ENCODE results near the gene KRTAP2-2.

The KRTAP2-2 gene

GRCh38 chr17:41019415-41019814 is 35.6 kb downstream of the KRTAP2-2 start:
- DNase-seq, result no peak

- DNase-seq, result no peak
These were observed 36.5 kb downstream of the KRTAP2-2 start for GRCh38 chr17:41018541-41018940.

DNA sequence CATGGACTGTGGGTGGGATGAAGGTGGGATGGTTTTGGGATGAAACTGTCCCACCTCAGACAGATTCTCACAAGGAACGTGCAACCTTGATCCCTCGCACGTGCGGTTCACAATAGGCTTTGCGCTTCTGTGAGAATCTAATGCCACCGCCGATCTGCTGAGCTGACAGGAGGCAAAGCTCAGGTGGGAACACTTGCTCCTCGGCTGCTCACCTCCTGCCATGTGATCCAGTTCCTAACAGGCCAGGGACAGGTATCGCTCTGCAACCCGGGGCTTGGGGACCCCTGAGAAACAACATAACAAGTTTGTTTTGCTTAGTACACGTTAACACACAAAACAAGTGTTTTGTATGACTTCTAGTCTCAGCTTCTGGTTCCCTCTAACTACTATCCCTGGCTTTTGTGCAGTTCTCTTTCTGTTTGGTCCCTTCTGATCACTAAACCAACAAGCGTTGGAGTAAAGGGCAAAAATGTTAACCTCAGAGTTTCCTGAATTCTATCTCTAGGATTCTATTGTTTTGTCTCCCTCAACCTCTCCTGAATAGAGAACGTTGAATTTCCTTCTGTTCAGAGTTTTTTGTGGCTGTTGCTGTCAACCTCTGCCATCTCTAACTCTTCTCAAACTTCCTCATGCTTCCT is 38.3 kb downstream of the KRTAP2-2 start:
- DNase-seq, result no peak

DNA sequence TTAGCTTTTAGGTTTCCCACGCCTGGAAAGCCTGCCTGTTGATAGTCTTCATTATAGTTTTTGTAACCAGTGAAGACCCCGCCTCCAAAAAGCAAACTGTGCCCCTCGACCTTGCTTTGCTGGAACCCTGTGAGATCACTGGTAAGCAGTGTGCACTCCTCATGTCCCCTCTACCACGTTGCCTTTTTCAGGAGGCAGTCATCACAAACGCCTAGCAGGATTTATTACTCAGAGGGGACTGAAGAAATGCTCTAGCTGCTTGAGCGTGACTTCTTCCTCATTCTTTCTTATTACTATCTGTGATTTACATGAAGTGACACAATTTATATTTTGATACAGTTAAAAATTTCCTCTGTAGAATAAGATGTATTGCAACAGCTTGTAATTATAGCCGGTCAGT is 39.6 kb downstream of the KRTAP2-2 start:
- DNase-seq, result no peak

DNA sequence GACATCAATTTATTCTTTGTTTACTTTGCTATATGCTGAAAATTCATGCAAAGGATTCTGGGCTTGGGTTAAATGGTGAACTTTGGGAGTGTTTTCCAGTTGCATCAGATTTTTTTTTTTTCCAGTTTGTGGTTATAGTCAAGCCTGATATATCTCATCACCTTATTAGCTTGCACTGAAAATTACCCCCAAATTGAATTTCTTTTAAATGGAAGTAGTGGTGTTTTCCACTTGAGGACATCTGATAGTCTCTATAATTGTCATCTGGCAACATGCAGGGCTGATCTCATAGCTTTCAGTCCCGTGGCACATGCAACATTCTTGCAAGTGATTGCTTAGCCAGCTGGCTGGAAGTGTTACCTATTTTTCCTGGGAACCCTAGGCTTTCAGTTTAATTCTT is 41.4 kb downstream of the KRTAP2-2 start:
- DNase-seq, result no peak

DNA sequence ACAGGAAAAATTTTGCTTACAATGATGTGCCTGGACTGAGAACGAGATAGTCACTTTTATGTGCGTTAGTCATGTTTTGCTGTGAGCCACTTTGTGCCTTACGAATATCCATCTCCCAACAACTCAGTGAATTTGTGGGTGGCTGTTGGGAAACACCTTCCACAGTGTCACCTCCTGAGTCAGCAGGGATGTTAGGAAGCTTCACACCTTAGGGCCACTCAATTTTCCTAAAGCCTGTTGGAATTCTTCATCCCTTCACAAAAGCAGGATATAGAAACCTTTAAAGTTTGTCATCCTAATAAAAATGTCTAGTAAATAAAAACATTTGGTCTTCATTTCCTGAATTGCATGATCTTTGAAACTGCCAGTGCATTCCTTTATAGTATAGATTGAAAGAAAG is 41.8 kb downstream of the KRTAP2-2 start:
- no peak for DNase-seq

DNA sequence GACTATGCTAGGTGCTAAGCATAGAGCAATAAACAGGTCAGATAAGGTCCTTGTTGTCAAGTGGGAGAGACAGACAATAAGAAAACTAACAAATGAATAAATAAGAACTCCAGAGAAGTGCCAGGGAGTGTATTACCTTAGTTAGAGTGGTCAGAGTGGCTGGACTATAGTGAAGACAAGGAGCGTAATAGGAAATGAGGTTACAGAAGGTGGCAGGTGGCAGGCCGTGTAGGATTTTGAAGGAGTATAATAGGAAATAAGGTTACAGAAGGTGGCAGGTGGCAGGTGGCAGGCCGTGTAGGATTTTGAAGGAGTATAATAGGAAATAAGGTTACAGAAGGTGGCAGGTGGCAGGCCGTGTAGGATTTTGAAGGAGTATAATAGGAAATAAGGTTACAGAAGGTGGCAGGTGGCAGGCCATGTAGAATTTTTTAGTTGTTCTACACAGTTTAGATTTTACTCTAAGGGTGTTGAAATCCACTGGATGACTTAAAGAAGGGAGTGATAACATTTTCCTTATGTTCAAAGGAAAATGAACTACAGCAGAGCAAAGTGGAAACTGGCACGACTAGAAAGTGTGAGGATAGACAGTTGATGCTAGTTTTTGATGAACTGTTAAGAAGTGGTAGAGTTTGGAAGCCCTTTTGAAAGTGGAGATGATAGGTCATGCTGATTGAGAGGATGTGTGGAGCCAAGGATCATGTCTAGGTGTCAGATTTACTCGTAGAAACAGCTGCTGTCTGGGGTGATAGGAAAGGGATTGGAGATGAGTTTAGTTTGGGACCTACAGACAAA is 42.5 kb downstream of the KRTAP2-2 start:
- DNase-seq, result no peak

- no peak for DNase-seq
These were observed 44.6 kb downstream of the KRTAP2-2 start for GRCh38 chr17:41010441-41010840.

DNA sequence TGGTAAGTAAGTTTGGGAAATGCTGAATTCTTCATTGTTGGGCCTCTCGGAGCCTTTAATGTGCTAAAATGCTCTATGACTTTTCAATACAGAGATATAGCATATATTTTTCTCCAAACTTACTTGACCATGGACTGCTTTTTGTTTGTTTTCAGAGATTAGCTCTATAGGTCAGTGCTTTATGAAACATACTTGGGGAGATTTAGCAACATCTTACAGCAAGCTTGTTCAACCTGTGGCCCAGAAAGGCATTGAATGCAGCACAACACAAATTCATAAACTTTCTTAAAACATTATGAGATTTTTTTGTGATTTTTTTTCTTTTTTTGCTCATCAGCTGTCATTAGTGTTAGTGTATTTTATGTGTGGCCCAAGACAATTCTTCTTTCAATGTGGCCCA is 45.1 kb downstream of the KRTAP2-2 start:
- DNase-seq, result no peak

GRCh38 chr17:41009301-41009760 is 45.7 kb downstream of the KRTAP2-2 start:
- no peak for DNase-seq

DNA sequence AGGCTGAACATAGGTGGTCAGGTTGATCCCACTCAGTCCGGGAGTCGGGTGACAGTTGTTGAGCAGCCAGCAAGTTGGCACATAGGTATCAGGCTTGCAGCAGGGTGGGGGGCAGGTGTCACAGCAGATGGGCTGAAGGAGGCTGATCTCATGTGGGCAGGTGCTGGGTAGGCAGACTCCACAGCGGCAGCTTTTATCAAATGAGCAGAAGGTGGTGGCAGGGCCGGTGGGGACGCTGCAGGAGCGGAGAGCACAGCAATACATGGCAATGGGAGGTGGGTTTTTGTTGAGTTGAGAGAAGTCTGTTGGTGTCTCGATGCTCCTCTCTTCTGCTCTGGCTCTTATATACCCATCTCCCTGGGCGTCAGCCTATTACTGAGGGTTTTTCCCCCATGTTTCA is 46.2 kb downstream of the KRTAP2-2 start, which contains the start of gene KRTAP3-1:
TSS of gene KRTAP3-1 (minus strand) at position 318 of the 400 bp plus-strand sequence. CDS start at position 264, 54 bp downstream.
- DNase-seq, result no peak
